ENCODE measurements around the gene SEC22B.
"Not testable (repeated sequence)": the region's sequence is repeated elsewhere in the genome, so short reads cannot be mapped to it uniquely, and the experiment has no call there.

DNA sequence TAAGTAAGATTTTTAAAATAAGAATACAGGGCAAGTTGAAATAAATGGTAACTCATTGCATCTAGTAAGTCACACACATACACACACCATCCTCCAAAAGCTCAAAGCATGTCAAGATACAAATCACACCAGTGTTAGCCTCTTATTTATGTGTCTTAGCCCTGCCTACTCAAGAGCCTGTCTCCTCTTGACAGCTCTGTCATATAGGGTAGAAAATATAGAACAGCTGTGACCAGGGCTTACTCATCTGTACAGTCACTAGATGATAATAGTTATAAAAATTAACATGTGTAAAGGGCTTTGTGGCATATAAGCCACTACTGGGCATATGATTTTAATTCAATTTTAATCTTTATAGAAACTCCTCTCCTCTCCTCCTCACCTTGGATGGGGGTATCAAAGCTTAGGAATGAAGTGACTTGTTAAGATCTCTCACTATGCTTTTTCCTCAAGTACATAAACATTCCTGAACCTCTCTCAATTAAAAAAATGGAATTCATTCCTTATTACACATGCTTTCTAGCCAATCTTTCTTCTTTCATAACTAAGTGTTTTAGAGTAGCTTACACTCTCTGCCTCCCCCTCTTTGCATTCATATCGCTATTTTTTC lies 35.6 kb downstream of the SEC22B start:
- TF ChIP-seq, protein P1, sequence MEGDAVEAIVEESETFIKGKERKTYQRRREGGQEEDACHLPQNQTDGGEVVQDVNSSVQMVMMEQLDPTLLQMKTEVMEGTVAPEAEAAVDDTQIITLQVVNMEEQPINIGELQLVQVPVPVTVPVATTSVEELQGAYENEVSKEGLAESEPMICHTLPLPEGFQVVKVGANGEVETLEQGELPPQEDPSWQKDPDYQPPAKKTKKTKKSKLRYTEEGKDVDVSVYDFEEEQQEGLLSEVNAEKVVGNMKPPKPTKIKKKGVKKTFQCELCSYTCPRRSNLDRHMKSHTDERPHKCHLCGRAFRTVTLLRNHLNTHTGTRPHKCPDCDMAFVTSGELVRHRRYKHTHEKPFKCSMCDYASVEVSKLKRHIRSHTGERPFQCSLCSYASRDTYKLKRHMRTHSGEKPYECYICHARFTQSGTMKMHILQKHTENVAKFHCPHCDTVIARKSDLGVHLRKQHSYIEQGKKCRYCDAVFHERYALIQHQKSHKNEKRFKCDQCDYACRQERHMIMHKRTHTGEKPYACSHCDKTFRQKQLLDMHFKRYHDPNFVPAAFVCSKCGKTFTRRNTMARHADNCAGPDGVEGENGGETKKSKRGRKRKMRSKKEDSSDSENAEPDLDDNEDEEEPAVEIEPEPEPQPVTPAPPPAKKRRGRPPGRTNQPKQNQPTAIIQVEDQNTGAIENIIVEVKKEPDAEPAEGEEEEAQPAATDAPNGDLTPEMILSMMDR (IDR thresholded peaks at IDR 0.05), result not testable (repeated sequence)
- not testable (repeated sequence) for TF ChIP-seq ZFX (IDR thresholded peaks at IDR 0.05; ENCODE audit: borderline replicate concordance)

All from 22Rv1 (cell line).